HG03521 (cell line): ENCODE measurements around the gene DBI.
"Not testable (repeated sequence)": the region's sequence is repeated elsewhere in the genome, so short reads cannot be mapped to it uniquely, and the experiment has no call there.

Experiments used
- ATAC-seq: cut with Tn5 transposase; IDR thresholded peaks from one replicate; pipeline ENCODE4 v1.9.1; 2021; ENCODE audit warnings: mild to moderate bottlenecking, moderate library complexity; ENCODE audit not compliant: unreplicated experiment

DBI gene

GRCh38 chr2:119393971-119394748, 27.4 kb downstream of the DBI start:
- no peak for ATAC-seq

GRCh38 chr2:119397196-119397595, 30.4 kb downstream of the DBI start:
- no peak for ATAC-seq

- ATAC-seq, result no peak
Observed at GRCh38 chr2:119402106-119402505, 35.3 kb downstream of the DBI start.

GRCh38 chr2:119402645-119403560, 36.1 kb downstream of the DBI start:
- ATAC-seq, result no peak

- ATAC-seq, result not testable (repeated sequence)
Observed at GRCh38 chr2:119403618-119404017, 36.8 kb downstream of the DBI start.

GRCh38 chr2:119405151-119405550, 38.4 kb downstream of the DBI start:
- no peak for ATAC-seq

- no peak for ATAC-seq
Observed at GRCh38 chr2:119407430-119408220, 40.8 kb downstream of the DBI start.

GRCh38 chr2:119408221-119408619, 41.4 kb downstream of the DBI start:
- no peak for ATAC-seq

GRCh38 chr2:119409506-119409905, 42.7 kb downstream of the DBI start:
- ATAC-seq, result no peak

- no peak for ATAC-seq
Observed at GRCh38 chr2:119414894-119415293, 48.1 kb downstream of the DBI start.

- ATAC-seq, result no peak
Observed at GRCh38 chr2:119415630-119416029, 48.9 kb downstream of the DBI start.

GRCh38 chr2:119416299-119416923, 49.6 kb downstream of the DBI start:
- ATAC-seq, result no peak

GRCh38 chr2:119417908-119418307, 51.1 kb downstream of the DBI start:
- ATAC-seq, result no peak

- ATAC-seq, result no peak
Observed at GRCh38 chr2:119419065-119419464, 52.3 kb downstream of the DBI start.

- ATAC-seq, result no peak
Observed at GRCh38 chr2:119419803-119420508, 53.2 kb downstream of the DBI start.

- no peak for ATAC-seq
Observed at GRCh38 chr2:119421304-119421703, 54.5 kb downstream of the DBI start.

GRCh38 chr2:119421741-119422140, 55.0 kb downstream of the DBI start:
- ATAC-seq, result no peak
